Peyer's patch (tissue), 4 donors: ENCODE results near the gene ENTPD1. TPM values are rescaled to one million over a fixed set of nuclear protein-coding genes. Genes with fewer than 3 reads are reported as not detected.

Experiments
- DNase-seq, 3 donors: peaks; one replicate each; pipeline ENCODE4 v3.0.0-alpha.2; 2017 to 2019
- H3K27ac ChIP-seq, 4 donors: fragments of 200-600 bp; sonication (generic); one replicate each; pipeline ENCODE4 v1.5.1; 2016 to 2019
- H3K27me3 ChIP-seq, 2 donors: fragments of 200-600 bp; sonication (generic); one replicate each; pipeline ENCODE4 v1.5.1; 2019
- H3K36me3 ChIP-seq, 3 donors: fragments of 200-600 bp; sonication (generic); one replicate each; pipeline ENCODE4 v1.5.1; 2016 to 2019
- H3K4me1 ChIP-seq, 4 donors: fragments of 200-600 bp; sonication (generic); one replicate each; pipeline ENCODE4 v1.5.1; 2016 to 2019
- H3K4me3 ChIP-seq, 4 donors: fragments of 200-600 bp; sonication (generic); 1 replicate in 3 of 4; 2 replicates in 1 of 4; pipeline ENCODE4 v1.5.1; 2016 to 2019; ENCODE audit warnings: mild to moderate bottlenecking in 1 of 4
- H3K9me3 ChIP-seq, 4 donors: fragments of 200-600 bp; sonication (generic); one replicate each; pipeline ENCODE4 v1.5.1; 2016 to 2019; ENCODE audit warnings: mild to moderate bottlenecking in 1 of 4
- CTCF ChIP-seq, 6 experiments: fragments of 450-650 bp in 4 of 6; fragments of 200-600 bp in 2 of 6; sonication (generic) in 1 of 6; IDR thresholded peaks; one replicate each; pipeline ENCODE4 v1.5.1; 2017 to 2019; ENCODE audit warnings: antibody characterized with exemption in 6 of 6, mild to moderate bottlenecking in 3 of 6, moderate library complexity in 1 of 6
- POLR2A ChIP-seq, 2 donors: fragments of 450-650 bp; IDR thresholded peaks; one replicate each; pipeline ENCODE4 v1.5.1; 2017; ENCODE audit warnings: antibody characterized with exemption in 2 of 2, mild to moderate bottlenecking in 2 of 2, moderate library complexity in 2 of 2
- total RNA-seq, 4 donors: library from RNA; depleted of rRNA; stranded (reverse); fragments of >200 nt; gene quantifications; one replicate each; pipeline ENCODE4 v1.1.0, GENCODE V29; 2016

ENTPD1 gene
- total RNA-seq, 4 donors from 2014 or later: 5.8 to 73.4 (median 16.8) TPM

- Histone ChIP-seq H3K27me3 (no peaks in the 10 kb centered on the region), H3K27ac (no peak overlapping the region), H3K4me1 (peaks cover 0 to 7% (median 3%) of the 10 kb centered on the region in 4 donors), H3K9me3 (no peaks in the 10 kb centered on the region), H3K36me3 (no peaks in the 10 kb centered on the region), H3K4me3 (no peak overlapping the region)
- DNase-seq: no peak
- TF ChIP-seq CTCF (IDR thresholded peaks at IDR 0.05): no peak
- no peak for TF ChIP-seq POLR2A (IDR thresholded peaks at IDR 0.05)
These were observed 16.9 kb upstream of the ENTPD1 start for GRCh38 chr10:95739056-95739455.

GRCh38 chr10:95741807-95742467 is 14.0 kb upstream of the ENTPD1 start:
- peak in 2 of 3 donors; percentile 64 to 67 for DNase-seq
- H3K27ac ChIP-seq: peak overlapping the region; percentile 49 to 74 (median 60)
- H3K9me3 ChIP-seq: no peaks in the 10 kb centered on the region
- no peaks in the 10 kb centered on the region for H3K27me3 ChIP-seq
- peaks cover 0 to 7% (median 3%) of the 10 kb centered on the region in 4 donors for H3K4me1 ChIP-seq
- no peaks in the 10 kb centered on the region for H3K36me3 ChIP-seq
- no peak overlapping the region for H3K4me3 ChIP-seq
- TF ChIP-seq POLR2A (IDR thresholded peaks at IDR 0.05) (no peak), CTCF (IDR thresholded peaks at IDR 0.05) (peak in 5 of 6 experiments; percentile 3 to 21 (median 8))

GRCh38 chr10:95742485-95742884 is 13.5 kb upstream of the ENTPD1 start:
- Histone ChIP-seq H3K4me1 (peaks cover 0 to 7% (median 3%) of the 10 kb centered on the region in 4 donors), H3K27ac (peak overlapping the region in 3 of 4 donors; percentile 52 to 74 (median 67)), H3K4me3 (no peak overlapping the region), H3K27me3 (no peaks in the 10 kb centered on the region), H3K36me3 (no peaks in the 10 kb centered on the region), H3K9me3 (no peaks in the 10 kb centered on the region)
- DNase-seq: no peak
- TF ChIP-seq POLR2A (IDR thresholded peaks at IDR 0.05): no peak
- TF ChIP-seq CTCF (IDR thresholded peaks at IDR 0.05): no peak

- no peaks in the 10 kb centered on the region for H3K9me3 ChIP-seq
- H3K4me3 ChIP-seq: no peak overlapping the region
- DNase-seq: no peak
- H3K27ac ChIP-seq: peak overlapping the region in 2 of 4 donors; percentile 52 to 74
- no peaks in the 10 kb centered on the region for H3K36me3 ChIP-seq
- TF ChIP-seq CTCF (IDR thresholded peaks at IDR 0.05) (no peak), POLR2A (IDR thresholded peaks at IDR 0.05) (no peak)
- peaks cover 0 to 7% (median 3%) of the 10 kb centered on the region in 4 donors for H3K4me1 ChIP-seq
- no peaks in the 10 kb centered on the region for H3K27me3 ChIP-seq
These were observed 12.9 kb upstream of the ENTPD1 start for GRCh38 chr10:95742962-95743535.

- TF ChIP-seq CTCF (IDR thresholded peaks at IDR 0.05) (no peak), POLR2A (IDR thresholded peaks at IDR 0.05) (no peak)
- no peak overlapping the region for H3K4me3 ChIP-seq
- no peaks in the 10 kb centered on the region for H3K27me3 ChIP-seq
- no peaks in the 10 kb centered on the region for H3K9me3 ChIP-seq
- no peaks in the 10 kb centered on the region for H3K36me3 ChIP-seq
- peaks cover 0 to 7% (median 3%) of the 10 kb centered on the region in 4 donors for H3K4me1 ChIP-seq
- H3K27ac ChIP-seq: peak overlapping the region in 1 of 4 donors; percentile 66
- no peak for DNase-seq
These were observed 10.5 kb upstream of the ENTPD1 start for GRCh38 chr10:95745501-95745900.
